WTC11 (cell line): ENCODE results near the gene KRT35. TPM values are rescaled to one million over a fixed set of nuclear protein-coding genes. Genes with fewer than 3 reads are reported as not detected.

Source experiments
- ATAC-seq: fragments of 200-7000 bp; cut with Tn5 transposase; 2 replicates; pipeline ENCODE4 v1.10.0; 2021; ENCODE audit warnings: mild to moderate bottlenecking, moderate library complexity
- CTCF ChIA-PET: fragments of 300-600 bp; sonication (Branson Sonifier 250); formaldehyde crosslinking; loops from one replicate; lab custom pipeline; 2021; ENCODE audit warnings: antibody characterized with exemption; lab: Charles Lee
- POLR2A ChIA-PET: fragments of 350-600 bp; sonication (Branson Sonifier 250); formaldehyde crosslinking; loops from one replicate; lab custom pipeline; 2021; ENCODE audit warnings: antibody characterized with exemption; lab: Charles Lee
- DNase-seq: peaks from one replicate; pipeline ENCODE4 v3.0.0; 2021; ENCODE audit warnings: low spot score
- H3K27ac Mint-ChIP-seq: 2 replicates; pipeline ENCODE4 v1.8.0; 2021; ENCODE audit warnings: mixed read lengths
- H3K27me3 Mint-ChIP-seq: 2 replicates; pipeline ENCODE4 v1.8.0; 2021; ENCODE audit warnings: low read depth, mild to moderate bottlenecking, moderate library complexity, mixed read lengths
- H3K36me3 Mint-ChIP-seq: 2 replicates; pipeline ENCODE4 v1.8.0; 2021; ENCODE audit warnings: mixed read lengths
- H3K4me1 Mint-ChIP-seq: 2 replicates; pipeline ENCODE4 v1.8.0; 2022; ENCODE audit warnings: mixed read lengths
- H3K4me3 Mint-ChIP-seq: 2 replicates; pipeline ENCODE4 v1.8.0; 2021; ENCODE audit warnings: mild to moderate bottlenecking, moderate library complexity, mixed read lengths
- H3K9me3 Mint-ChIP-seq: 2 replicates; pipeline ENCODE4 v1.8.0; 2021; ENCODE audit warnings: mixed read lengths
- AFF4 ChIP-seq: sonication (generic); formaldehyde crosslinking; IDR thresholded peaks from 2 replicates; pipeline ENCODE4 v1.8.1; 2023; ENCODE audit warnings: mild to moderate bottlenecking, missing genetic modification reagents, borderline replicate concordance
- AR ChIP-seq: fragments of 250-450 bp; sonication (Bioruptor Pico); IDR thresholded peaks from 2 replicates; pipeline ENCODE4 v1.9.0; 2021; ENCODE audit warnings: mild to moderate bottlenecking
- CREM ChIP-seq: sonication (generic); formaldehyde crosslinking; IDR thresholded peaks from 2 replicates; pipeline ENCODE4 v1.8.1; 2022; ENCODE audit warnings: mild to moderate bottlenecking, missing genetic modification reagents, moderate library complexity
- EMX1 ChIP-seq: fragments of 250-450 bp; sonication (Bioruptor Pico); IDR thresholded peaks from 2 replicates; pipeline ENCODE4 v1.8.0; 2021; ENCODE audit warnings: mild to moderate bottlenecking
- ERG ChIP-seq: fragments of 250-450 bp; sonication (Bioruptor Pico); IDR thresholded peaks from 2 replicates; pipeline ENCODE4 v1.8.0; 2021; ENCODE audit warnings: mild to moderate bottlenecking
- ESRRA ChIP-seq: sonication (generic); formaldehyde crosslinking; IDR thresholded peaks from 2 replicates; pipeline ENCODE4 v1.8.1; 2022; ENCODE audit warnings: mild to moderate bottlenecking, missing genetic modification reagents, borderline replicate concordance
- ETV6 ChIP-seq: sonication (generic); formaldehyde crosslinking; IDR thresholded peaks from 2 replicates; pipeline ENCODE4 v1.8.1; 2022; ENCODE audit warnings: mild to moderate bottlenecking, missing genetic modification reagents
- HMGA2 ChIP-seq: fragments of 250-450 bp; sonication (Bioruptor Pico); IDR thresholded peaks from 2 replicates; pipeline ENCODE4 v1.4.0; 2021; ENCODE audit warnings: mild to moderate bottlenecking, moderate library complexity
- IRF1 ChIP-seq: sonication (generic); formaldehyde crosslinking; IDR thresholded peaks from 2 replicates; pipeline ENCODE4 v1.8.0; 2023; ENCODE audit warnings: missing genetic modification reagents
- MLX ChIP-seq: sonication (generic); formaldehyde crosslinking; IDR thresholded peaks from 2 replicates; pipeline ENCODE4 v1.8.1; 2023; ENCODE audit warnings: mild to moderate bottlenecking, missing genetic modification reagents, moderate library complexity
- NFE2L1 ChIP-seq: sonication (generic); formaldehyde crosslinking; IDR thresholded peaks from 2 replicates; pipeline ENCODE4 v1.8.1; 2023; ENCODE audit warnings: missing genetic modification reagents
- OVOL2 ChIP-seq: fragments of 250-450 bp; sonication (Bioruptor Pico); IDR thresholded peaks from 2 replicates; pipeline ENCODE4 v1.9.0; 2021; ENCODE audit warnings: mild to moderate bottlenecking, borderline replicate concordance
- RORB ChIP-seq: fragments of 250-450 bp; sonication (Bioruptor Pico); IDR thresholded peaks from 2 replicates; pipeline ENCODE4 v1.9.0; 2021; ENCODE audit warnings: mild to moderate bottlenecking
- SMAD3 ChIP-seq: sonication (generic); formaldehyde crosslinking; IDR thresholded peaks from 2 replicates; pipeline ENCODE4 v1.8.0; 2022; ENCODE audit warnings: missing genetic modification reagents, mild to moderate bottlenecking, borderline replicate concordance
- ZBTB21 ChIP-seq: sonication (generic); formaldehyde crosslinking; IDR thresholded peaks from 2 replicates; pipeline ENCODE4 v1.8.1; 2023; ENCODE audit warnings: mild to moderate bottlenecking, missing genetic modification reagents, borderline replicate concordance
- ZMAT4 ChIP-seq: fragments of 250-450 bp; sonication (Bioruptor Pico); IDR thresholded peaks from 2 replicates; pipeline ENCODE4 v1.9.0; 2021; ENCODE audit warnings: mild to moderate bottlenecking
- ZNF425 ChIP-seq: fragments of 250-450 bp; sonication (Bioruptor Pico); conservative IDR thresholded peaks from 2 replicates; pipeline ENCODE4 v1.9.0; 2021; ENCODE audit warnings: mild to moderate bottlenecking
- total RNA-seq: library from RNA; stranded (reverse); gene quantifications from 3 replicates; pipeline ENCODE4 v1.2.3, GENCODE V29; 2021

The KRT35 gene
- total RNA-seq, 1 experiment from 2014 or later = not detected

GRCh38 chr17:41512546-41513167 lies 31.7 kb upstream of the KRT35 start:
- TF ChIP-seq NFE2L1 (no peak), ZBTB21 (CRISPR knock-in tag) (no peak), ETV6 (no peak), ZMAT4 (no peak)
- no peak for DNase-seq
- Mint-ChIP-seq H3K36me3 (no peaks in the 10 kb centered on the region), H3K27me3 (no peaks in the 10 kb centered on the region; the same call in 1 of the 2 replicates), H3K9me3 (no peaks in the 10 kb centered on the region), H3K27ac (no peak overlapping the region), H3K4me1 (peaks cover 24% of the 10 kb centered on the region), H3K4me3 (no peak overlapping the region)
- ATAC-seq = no peak
- POLR2A ChIA-PET = no interaction called here
- CTCF ChIA-PET = interaction anchor here (0.9 to 15.4 kb wide), 4 partner anchors 9 to 136 kb away, joined by 3 to 116 read pairs (median 3); no protein-coding TSS in a partner anchor

- Mint-ChIP-seq H3K27ac (no peak overlapping the region), H3K36me3 (no peaks in the 10 kb centered on the region), H3K27me3 (no peaks in the 10 kb centered on the region; the same call in 1 of the 2 replicates), H3K9me3 (no peaks in the 10 kb centered on the region), H3K4me3 (no peak overlapping the region), H3K4me1 (peaks cover 22% of the 10 kb centered on the region)
- ATAC-seq (no peak), DNase-seq (no peak)
- TF ChIP-seq MLX (CRISPR knock-in tag) = no peak
- TF ChIP-seq RORB (CRISPR knock-in tag) = no peak
- no peak for TF ChIP-seq EMX1 (CRISPR knock-in tag)
- TF ChIP-seq CREM = no peak
- TF ChIP-seq SMAD3 (CRISPR knock-in tag) = no peak
- TF ChIP-seq IRF1 = no peak
- no peak for TF ChIP-seq AFF4 (CRISPR knock-in tag)
- TF ChIP-seq OVOL2 (CRISPR knock-in tag) = no peak
- TF ChIP-seq ESRRA = no peak
- no peak for TF ChIP-seq HMGA2 (CRISPR knock-in tag)
- no peak for TF ChIP-seq ERG (CRISPR knock-in tag)
- TF ChIP-seq ZNF425 (CRISPR knock-in tag) = no peak
- TF ChIP-seq AR (CRISPR knock-in tag) = no peak
- ChIA-PET POLR2A (interaction anchor here (0.8 kb wide), 1 partner anchor 10 kb away, joined by 3 read pairs; no protein-coding TSS in a partner anchor), CTCF (interaction anchor here (1.1 to 15.4 kb wide), 3 partner anchors 37 to 151 kb away, joined by 3 to 116 read pairs (median 3); no protein-coding TSS in a partner anchor)
These were observed 30.8 kb upstream of the KRT35 start for GRCh38 chr17:41511716-41512115.
